H1 (cell line): Measurements from ENCODE around the gene SEMA5B. TPM values are rescaled to one million over a fixed set of nuclear protein-coding genes. Genes with fewer than 3 reads are reported as not detected.
A peak's percentile ranks its signal among the peaks of the same experiment; 100 is the strongest.

Source experiments
- CTCF ChIA-PET: fragments of 300-600 bp; sonication (Branson Sonifier 250); formaldehyde crosslinking; loops from one replicate; lab custom pipeline; 2021; ENCODE audit not compliant: partially characterized antibody; lab: Charles Lee
- POLR2A ChIA-PET: fragments of 300-600 bp; sonication (Branson Sonifier 250); formaldehyde crosslinking; loops from one replicate; lab custom pipeline; 2021; ENCODE audit warnings: inconsistent platforms; ENCODE audit not compliant: partially characterized antibody; lab: Charles Lee
- DNase-seq, 2 experiments: peaks; one replicate each; pipeline versions ENCODE4 v3.0.0 to v3.0.0-alpha.2; 2010 to 2022; ENCODE audit warnings: low spot score in 2 of 2, low read depth in 1 of 2, mixed read lengths in 1 of 2
- FAIRE-seq: peaks from 2 replicates; lab custom pipeline; 2011; peaks lifted over from hg19 to GRCh38; lab: Jason Lieb, UNC
- H2AFZ ChIP-seq: 2 replicates; pipeline ENCODE4 v1.8.1; 2012; ENCODE audit warnings: low read length, inconsistent platforms
- H2AK5ac ChIP-seq: 2 replicates; pipeline ENCODE4 v1.6.1; 2013; ENCODE audit warnings: low read depth, low read length
- H2BK120ac ChIP-seq: replicated peaks from 2 replicates; pipeline ENCODE3; 2013; ENCODE audit warnings: low read depth, low read length, inconsistent platforms
- H2BK12ac ChIP-seq: 2 replicates; pipeline ENCODE4 v1.6.1; 2013; ENCODE audit warnings: low read depth, low read length
- H2BK15ac ChIP-seq: 2 replicates; pipeline ENCODE4 v1.6.1; 2013; ENCODE audit warnings: low read length
- H2BK20ac ChIP-seq: 2 replicates; pipeline ENCODE4 v1.6.1; 2013; ENCODE audit warnings: low read length
- H2BK5ac ChIP-seq: 2 replicates; pipeline ENCODE4 v1.6.1; 2013; ENCODE audit warnings: low read depth, low read length
- H3K14ac ChIP-seq: 2 replicates; pipeline ENCODE4 v1.6.1; 2013; ENCODE audit warnings: inconsistent platforms; ENCODE audit not compliant: insufficient read length
- H3K18ac ChIP-seq: 2 replicates; pipeline ENCODE4 v1.6.1; 2013; ENCODE audit warnings: low read length; ENCODE audit errors: extremely low read depth
- H3K23ac ChIP-seq: 2 replicates; pipeline ENCODE4 v1.6.1; 2013; ENCODE audit warnings: inconsistent platforms; ENCODE audit not compliant: insufficient read length
- H3K23me2 ChIP-seq: 2 replicates; pipeline ENCODE4 v1.6.1; 2013; ENCODE audit warnings: low read depth, low read length
- H3K27ac ChIP-seq: 2 replicates; pipeline ENCODE4 v1.6.1; 2011; ENCODE audit warnings: low read depth, low read length, inconsistent platforms
- H3K27me3 ChIP-seq, 4 experiments: replicated peaks in 1 of 4; 1 replicate in 1 of 4; 2 replicates in 3 of 4; pipeline versions ENCODE4 v1.6.1 to v1.8.1; 2011 to 2013; ENCODE audit warnings: low read length in 3 of 4, mild to moderate bottlenecking in 3 of 4, inconsistent platforms in 2 of 4, mixed read lengths in 2 of 4, moderate library complexity in 1 of 4; ENCODE audit not compliant: control insufficient read depth in 3 of 4, insufficient read depth in 3 of 4; ENCODE audit errors: extremely low read depth in 1 of 4
- H3K36me3 ChIP-seq, 4 experiments: 2 replicates each; pipeline versions ENCODE4 v1.6.1 to v1.8.1; 2011 to 2013; ENCODE audit warnings: mild to moderate bottlenecking in 4 of 4, low read length in 3 of 4, moderate library complexity in 2 of 4, control low read depth in 1 of 4, inconsistent platforms in 1 of 4; ENCODE audit not compliant: insufficient read depth in 4 of 4, control insufficient read depth in 2 of 4
- H3K4ac ChIP-seq: replicated peaks from 2 replicates; pipeline ENCODE3; 2013; ENCODE audit warnings: low read length, low read depth, mixed read lengths, inconsistent platforms; ENCODE audit not compliant: insufficient read length
- H3K4me1 ChIP-seq, 4 experiments: replicated peaks in 1 of 4; 1 replicate in 1 of 4; 2 replicates in 3 of 4; pipeline versions ENCODE4 v1.6.1 to v1.8.1; 2011 to 2013; ENCODE audit warnings: low read length in 3 of 4, inconsistent platforms in 2 of 4, mixed read lengths in 1 of 4; ENCODE audit not compliant: insufficient read depth in 4 of 4, control insufficient read depth in 3 of 4
- H3K4me2 ChIP-seq, 2 experiments: 2 replicates each; pipeline versions ENCODE4 v1.6.1 to v1.8.1; 2011 to 2013; ENCODE audit warnings: low read depth in 2 of 2, low read length in 2 of 2, control low read depth in 1 of 2, inconsistent platforms in 1 of 2, mild to moderate bottlenecking in 1 of 2; ENCODE audit not compliant: insufficient read depth in 1 of 2
- H3K4me3 ChIP-seq, 4 experiments: fragments of 200-600, 300-600 bp in 1 of 4; sonication (generic), shearing (Covaris generic), sonication (Bioruptor Twin) in 1 of 4; 2 replicates each; pipeline versions ENCODE4 v1.5.1 to v1.8.1; 2011 to 2016; ENCODE audit warnings: low read length in 4 of 4, low read depth in 3 of 4, control low read depth in 2 of 4, inconsistent platforms in 2 of 4, mild to moderate bottlenecking in 2 of 4, mixed read lengths in 1 of 4, moderate library complexity in 1 of 4; ENCODE audit not compliant: insufficient read depth in 2 of 4; ENCODE audit errors: extremely low read depth in 1 of 4
- H3K56ac ChIP-seq: replicated peaks from 2 replicates; pipeline ENCODE3; 2013; ENCODE audit warnings: low read depth, mild to moderate bottlenecking, mixed read lengths, low read length, inconsistent platforms; ENCODE audit not compliant: insufficient read length
- H3K79me1 ChIP-seq: 2 replicates; pipeline ENCODE4 v1.6.1; 2013; ENCODE audit warnings: low read depth, low read length, control low read depth
- H3K79me2 ChIP-seq, 2 experiments: 2 replicates each; pipeline versions ENCODE4 v1.6.1 to v1.8.1; 2012 to 2013; ENCODE audit warnings: low read length in 2 of 2, mild to moderate bottlenecking in 2 of 2, inconsistent platforms in 1 of 2; ENCODE audit not compliant: insufficient read depth in 2 of 2, control insufficient read depth in 1 of 2
- H3K9ac ChIP-seq, 4 experiments: replicated peaks in 1 of 4; 1 replicate in 1 of 4; 2 replicates in 3 of 4; pipeline versions ENCODE4 v1.6.1 to v1.8.1; 2011 to 2013; ENCODE audit warnings: low read depth in 3 of 4, low read length in 3 of 4, control low read depth in 2 of 4, mild to moderate bottlenecking in 2 of 4, moderate library complexity in 2 of 4, inconsistent platforms in 1 of 4; ENCODE audit errors: extremely low read depth in 1 of 4
- H3K9me3 ChIP-seq, 2 experiments: 2 replicates each; pipeline versions ENCODE4 v1.6.1 to v1.8.1; 2012 to 2013; ENCODE audit warnings: mild to moderate bottlenecking in 2 of 2, moderate library complexity in 2 of 2, control low read depth in 1 of 2, inconsistent platforms in 1 of 2, low read depth in 1 of 2, low read length in 1 of 2, mixed read lengths in 1 of 2; ENCODE audit not compliant: insufficient read depth in 2 of 2
- H4K20me1 ChIP-seq, 2 experiments: replicated peaks in 1 of 2; 2 replicates each; pipeline versions ENCODE3 to v1.8.1; 2011 to 2013; ENCODE audit warnings: inconsistent platforms in 2 of 2, low read length in 2 of 2, mild to moderate bottlenecking in 1 of 2; ENCODE audit not compliant: insufficient read depth in 2 of 2, control insufficient read depth in 1 of 2
- H4K5ac ChIP-seq: 2 replicates; pipeline ENCODE4 v1.6.1; 2013; ENCODE audit warnings: low read length, low read depth, mixed read lengths, inconsistent platforms; ENCODE audit not compliant: insufficient read length
- H4K8ac ChIP-seq: 2 replicates; pipeline ENCODE4 v1.8.0; 2013; ENCODE audit warnings: mild to moderate bottlenecking, moderate library complexity, low read length, inconsistent platforms; ENCODE audit not compliant: insufficient read depth; ENCODE audit errors: extremely low read depth
- H4K91ac ChIP-seq: replicated peaks from 2 replicates; pipeline ENCODE3; 2013; ENCODE audit warnings: low read length, mixed read lengths, inconsistent platforms; ENCODE audit not compliant: insufficient read length
- KDM4A ChIP-seq: IDR thresholded peaks from one replicate; pipeline ENCODE4 v1.7.1; 2012; ENCODE audit warnings: low read depth, mild to moderate bottlenecking, moderate library complexity, low read length, inconsistent platforms; ENCODE audit not compliant: severe bottlenecking
- WGBS, 2 experiments: shearing (Covaris generic) in 1 of 2; methylation state at CpG; one replicate each; pipeline versions ENCODE4 v1.1.6 to v1.1.7; 2013 to 2015; ENCODE audit warnings: low lambda C conversion rate in 2 of 2, mixed read lengths in 2 of 2, inconsistent platforms in 1 of 2, low coverage in 1 of 2, missing lambda C conversion rate in 1 of 2; ENCODE audit not compliant: insufficient replicate concordance in 2 of 2, insufficient coverage in 1 of 2, insufficient read length in 1 of 2; ENCODE audit errors: extremely low coverage in 1 of 2, missing lambda C conversion rate in 1 of 2; 5-methylcytosine and 5-hydroxymethylcytosine counted together
- polyA plus RNA-seq, 7 experiments: library from polyadenylated mRNA; depleted of rRNA in 3 of 7; stranded (reverse) in 5 of 7; unstranded in 2 of 7; fragments of >200 nt in 5 of 7; fragments of 200-250 nt in 2 of 7; gene quantifications; 1 replicate in 5 of 7; 2 replicates in 1 of 7; 4 replicates in 1 of 7; pipeline versions ENCODE4 v1.2.1 to v1.2.3, GENCODE V29; 2011 to 2013; ENCODE audit warnings: missing spikeins in 2 of 7, mixed read lengths in 2 of 7
- total RNA-seq: library from RNA; stranded (reverse); fragmentation: NEBNext Ultra II Directional; extraction: Animal tissue kit (Norgen Biotek cat#: 25700); gene quantifications from 2 replicates; pipeline ENCODE4 v1.2.1, GENCODE V29; 2021

SEMA5B gene
- total and polyA plus RNA-seq, 2 of the 8 experiments (the other 6 are each of a cell fraction or from before 2014, with no cell fraction given) = 13.1 to 22.4 TPM

DNA sequence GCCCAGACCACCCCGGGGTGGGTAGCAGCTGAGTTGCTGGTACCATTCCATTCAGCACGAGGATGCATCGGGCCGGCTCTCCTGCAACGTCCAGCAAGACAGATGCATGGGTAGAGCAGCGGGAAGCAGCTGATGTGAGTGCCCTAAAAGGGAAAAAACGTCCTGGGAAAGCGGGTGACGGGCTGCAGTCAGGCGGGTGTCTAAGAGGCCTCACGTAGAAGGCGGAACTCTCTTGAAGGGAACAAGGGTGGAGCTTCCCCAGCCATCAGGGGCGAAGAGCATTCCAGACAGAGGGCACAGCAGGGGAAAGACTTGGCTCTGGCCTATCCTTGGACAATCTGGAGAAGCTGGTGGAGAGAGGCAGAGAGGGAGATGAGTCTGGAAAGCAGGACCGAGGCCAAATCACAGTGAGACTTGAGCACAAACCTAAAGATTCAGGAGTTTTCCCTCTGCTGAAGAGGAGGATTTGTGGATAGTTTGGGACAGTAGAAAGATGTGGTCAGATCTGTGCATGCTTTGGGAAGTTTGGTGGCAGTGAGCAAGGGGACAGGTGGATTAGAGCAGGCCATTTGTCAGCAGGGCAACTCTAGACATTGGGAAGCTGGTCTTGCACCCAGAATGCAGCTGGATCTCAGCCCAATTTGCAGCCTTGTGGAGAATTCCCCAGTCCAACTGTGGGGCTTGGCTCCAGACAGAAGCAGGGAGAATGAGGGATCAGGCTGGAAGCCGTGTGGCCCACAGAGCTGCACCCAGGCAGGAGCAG lies 70.7 kb downstream of the SEMA5B start:
- DNase-seq (no peak), FAIRE-seq (no peak)
- no peak overlapping the region for H3K27ac ChIP-seq
- no peaks in the 10 kb centered on the region for H3K9me3 ChIP-seq
- 0 out of 4 replicates have a peak overlapping the region, but pooled peaks of 1 of the 2 experiments have one; percentile 11 for H3K4me2 ChIP-seq
- H3K79me2 ChIP-seq = no peaks in the 10 kb centered on the region
- H3K4me3 ChIP-seq = no peak overlapping the region
- H4K91ac ChIP-seq = no peak overlapping the region
- H3K23me2 ChIP-seq = no peaks in the 10 kb centered on the region; the same call in 1 of the 2 replicates
- no peak overlapping the region for H2BK15ac ChIP-seq
- no peak overlapping the region for H2BK5ac ChIP-seq
- no peak overlapping the region; the same call in 1 of the 2 replicates for H2BK12ac ChIP-seq
- H3K27me3 ChIP-seq = no peaks in the 10 kb centered on the region
- no peak overlapping the region for H3K23ac ChIP-seq
- H2BK20ac ChIP-seq = peak overlapping the region; percentile 1; the same call in 1 of the 2 replicates
- H3K14ac ChIP-seq = no peak overlapping the region
- no peaks in the 10 kb centered on the region; a peak in 1 of 8 replicates for H3K36me3 ChIP-seq
- no peaks in the 10 kb centered on the region for H4K20me1 ChIP-seq
- no peak overlapping the region for H3K4ac ChIP-seq
- H4K8ac ChIP-seq = peak overlapping the region; percentile 54; the same call in 1 of the 2 replicates
- H2AFZ ChIP-seq = no peak overlapping the region
- WGBS, 2 experiments = 85% methylated on average over 15 of the region's 15 CpGs; no CpG with 5 or more reads in 1 of the 2 experiments
- peak overlapping the region; percentile 1; the same call in 1 of the 2 replicates for H3K18ac ChIP-seq
- H3K9ac ChIP-seq = no peak overlapping the region
- TF ChIP-seq KDM4A = no peak
- H3K56ac ChIP-seq = no peak overlapping the region
- H2BK120ac ChIP-seq = no peak overlapping the region
- no peak overlapping the region for H4K5ac ChIP-seq
- H3K79me1 ChIP-seq = no peaks in the 10 kb centered on the region
- POLR2A ChIA-PET = interaction anchor here (0.8 to 1.5 kb wide), 3 partner anchors 13 to 36 kb away, joined by 3 to 6 read pairs (median 3); no protein-coding TSS in a partner anchor
- H3K4me1 ChIP-seq = peaks cover 1 to 36% (median 17%) of the 10 kb centered on the region in 4 experiments
- CTCF ChIA-PET = interaction anchor here (0.8 to 6.3 kb wide), 15 partner anchors 8 to 330 kb away, joined by 3 to 26 read pairs (median 5); partner anchors contain the start of gene SEMA5B
- no peak overlapping the region for H2AK5ac ChIP-seq
